Measurements from ENCODE around the gene STK4.

GRCh38 chr20:44981736-44982406 lies 15.6 kb downstream of the STK4 start:
- no peak for TF ChIP-seq CTCF (IDR thresholded peaks at IDR 0.05)
- no peak for TF ChIP-seq POLR2A (IDR thresholded peaks at IDR 0.05)
